Stimulated activated memory B cell treated with anti-CD40 and anti-IgM and Interleukin-4, amounts not matched to agents 10 μg/mL and 1 μg/mL and 100 μg/mL, for 72 hours (primary cell): ENCODE measurements around the gene TP63.
A peak's percentile ranks its signal among the peaks of the same experiment; 100 is the strongest.

Source experiments
- ATAC-seq: fragments of 150-1000 bp; cut with Tn5 transposase; 2 replicates; pipeline ENCODE4 v1.10.0; 2021
- H3K27ac Mint-ChIP-seq: one replicate; pipeline ENCODE4 v1.8.0; 2022; ENCODE audit warnings: mild to moderate bottlenecking, mixed read lengths
- H3K27me3 Mint-ChIP-seq: one replicate; pipeline ENCODE4 v1.8.0; 2022; ENCODE audit warnings: mixed read lengths
- H3K36me3 Mint-ChIP-seq: one replicate; pipeline ENCODE4 v1.8.0; 2022; ENCODE audit warnings: mixed read lengths
- H3K4me1 Mint-ChIP-seq: one replicate; pipeline ENCODE4 v1.8.0; 2022; ENCODE audit warnings: mixed read lengths
- H3K4me3 Mint-ChIP-seq: one replicate; pipeline ENCODE4 v1.8.0; 2022; ENCODE audit warnings: mild to moderate bottlenecking, moderate library complexity, mixed read lengths
- H3K9me3 Mint-ChIP-seq: one replicate; pipeline ENCODE4 v1.8.0; 2022; ENCODE audit warnings: mixed read lengths

TP63 gene

DNA sequence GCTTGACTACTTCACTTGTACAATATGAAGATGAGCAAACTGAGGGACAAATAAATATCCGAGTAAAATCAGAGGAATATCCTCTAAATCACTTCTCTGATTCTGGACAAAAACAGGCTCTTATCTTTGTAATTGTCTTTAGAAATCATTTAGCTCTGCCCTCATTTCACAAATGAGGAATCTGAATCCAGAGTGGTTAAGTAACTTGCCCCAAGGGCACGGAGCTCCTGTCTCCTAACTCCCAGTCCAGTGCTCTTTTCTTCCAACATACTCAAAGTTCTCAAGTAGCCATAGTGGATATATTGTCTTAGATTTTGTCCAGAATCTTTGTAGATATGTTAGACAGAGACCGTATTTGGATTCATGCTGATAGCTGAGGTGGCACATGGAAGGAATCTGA, 156.0 kb downstream of the TP63 start:
- Mint-ChIP-seq H3K27me3 (no peaks in the 10 kb centered on the region), H3K36me3 (no peaks in the 10 kb centered on the region), H3K9me3 (peaks cover 2% of the 10 kb centered on the region), H3K4me3 (no peak overlapping the region), H3K4me1 (peaks cover 5% of the 10 kb centered on the region), H3K27ac (no peak overlapping the region)
- ATAC-seq: no peak

DNA sequence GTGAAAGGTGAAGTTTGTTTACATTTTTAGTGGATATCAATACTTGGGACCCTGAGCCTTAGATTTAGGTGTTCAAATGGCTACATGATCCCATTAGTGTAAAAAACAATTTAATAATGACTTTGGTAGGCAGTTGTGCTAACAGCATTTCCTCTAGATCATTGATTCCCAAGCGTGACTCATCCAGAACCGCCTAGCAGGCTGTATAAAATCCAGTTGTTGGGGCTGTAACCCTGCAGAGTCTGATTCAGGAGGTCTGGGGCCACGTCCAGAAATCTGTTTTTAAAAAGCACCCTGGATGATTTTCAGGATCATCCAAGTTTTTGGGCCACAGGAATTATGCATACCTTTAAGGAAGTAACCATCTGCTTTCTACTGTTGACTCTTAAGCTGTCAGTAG, 156.4 kb downstream of the TP63 start:
- Mint-ChIP-seq H3K4me3 (no peak overlapping the region), H3K9me3 (peaks cover 2% of the 10 kb centered on the region), H3K27ac (no peak overlapping the region), H3K4me1 (peaks cover 5% of the 10 kb centered on the region), H3K36me3 (no peaks in the 10 kb centered on the region), H3K27me3 (no peaks in the 10 kb centered on the region)
- no peak for ATAC-seq

DNA sequence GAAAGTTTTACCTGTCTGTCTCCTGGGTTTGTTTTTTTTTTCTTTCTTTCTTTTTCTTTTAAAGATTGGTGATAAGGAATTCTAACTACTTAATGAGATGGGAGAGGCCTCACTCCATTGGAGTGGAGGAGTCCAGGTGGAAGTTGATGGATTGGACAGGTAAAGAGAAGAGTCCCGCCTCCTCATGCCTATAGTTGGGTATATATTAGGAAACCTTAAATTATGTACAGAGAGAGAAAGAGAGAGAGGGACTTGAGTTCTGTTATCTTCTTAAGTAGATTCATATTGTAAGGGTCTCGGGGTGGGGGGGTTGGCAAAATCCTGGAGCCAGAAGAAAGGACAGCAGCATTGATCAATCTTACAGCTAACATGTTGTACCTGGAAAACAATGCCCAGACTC, 158.2 kb downstream of the TP63 start:
- Mint-ChIP-seq H3K9me3 (no peaks in the 10 kb centered on the region), H3K4me1 (peaks cover 5% of the 10 kb centered on the region), H3K4me3 (no peak overlapping the region), H3K27ac (no peak overlapping the region), H3K36me3 (no peaks in the 10 kb centered on the region), H3K27me3 (no peaks in the 10 kb centered on the region)
- ATAC-seq: no peak

GRCh38 chr3:189790658-189791057, 159.5 kb downstream of the TP63 start:
- Mint-ChIP-seq H3K9me3 (no peaks in the 10 kb centered on the region), H3K4me1 (peaks cover 5% of the 10 kb centered on the region), H3K27ac (no peak overlapping the region), H3K4me3 (no peak overlapping the region), H3K27me3 (no peaks in the 10 kb centered on the region), H3K36me3 (no peaks in the 10 kb centered on the region)
- no peak for ATAC-seq

DNA sequence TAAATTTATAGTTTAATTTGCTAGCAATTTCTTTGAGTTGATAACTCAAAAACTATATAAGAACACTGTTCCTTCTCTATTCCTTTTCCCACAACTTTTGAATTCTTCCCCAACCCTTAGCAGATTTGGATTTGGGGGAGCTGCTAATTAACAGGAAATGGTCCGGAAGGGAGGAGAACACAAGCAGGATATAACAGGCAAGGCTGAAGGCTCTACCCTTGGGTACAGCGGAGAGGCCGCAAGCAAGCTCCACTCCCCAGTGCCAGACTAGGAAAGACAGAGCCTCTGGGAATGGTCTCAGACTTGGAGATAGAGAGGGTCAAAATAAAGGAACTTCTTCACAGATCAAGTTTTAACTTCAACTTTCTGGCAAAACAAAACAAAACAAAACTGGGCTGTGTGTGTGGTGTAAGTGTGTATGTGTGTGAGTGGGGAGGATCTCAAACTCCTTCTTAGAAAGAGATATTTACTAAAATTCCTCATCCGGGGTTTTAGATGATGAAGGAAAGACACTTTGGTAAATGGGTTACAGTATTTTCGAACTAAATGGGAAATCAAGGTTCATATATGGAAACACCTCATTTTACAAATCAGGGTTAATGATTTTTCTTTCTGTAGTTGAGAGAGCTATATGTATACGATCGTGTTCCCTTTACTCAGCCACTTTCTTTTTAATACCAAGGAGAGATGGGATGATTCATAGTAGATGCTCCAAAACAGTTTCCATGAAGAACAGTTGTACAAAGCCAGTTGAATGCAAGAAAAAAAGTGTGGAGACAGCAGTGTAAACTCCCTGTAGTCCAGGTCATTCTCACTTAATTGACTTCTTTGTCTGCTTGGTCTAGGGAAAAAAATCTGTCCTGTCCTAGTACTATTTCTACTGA, 161.1 kb downstream of the TP63 start:
- Mint-ChIP-seq H3K4me1 (peaks cover 5% of the 10 kb centered on the region), H3K36me3 (no peaks in the 10 kb centered on the region), H3K9me3 (no peaks in the 10 kb centered on the region), H3K27me3 (no peaks in the 10 kb centered on the region), H3K27ac (no peak overlapping the region), H3K4me3 (no peak overlapping the region)
- no peak for ATAC-seq

DNA sequence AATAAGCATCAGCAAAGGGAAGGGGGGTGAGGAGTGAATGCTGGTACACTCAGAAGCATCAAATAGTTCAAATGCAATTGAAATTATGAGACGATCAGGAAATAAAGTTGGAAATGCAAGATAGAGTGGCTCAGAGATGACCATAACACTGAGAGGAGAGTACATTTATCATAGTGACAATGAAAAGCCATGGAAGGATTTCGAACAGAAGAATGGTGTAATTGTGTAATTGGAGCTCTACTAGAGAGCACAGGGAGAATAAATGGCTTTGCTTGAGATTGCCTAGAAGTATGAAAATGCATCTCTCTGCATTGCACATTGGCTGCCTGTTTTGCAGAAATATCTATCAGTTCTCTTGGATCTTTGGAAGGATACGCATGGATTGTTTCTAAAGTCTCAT, 163.3 kb downstream of the TP63 start:
- peaks cover 5% of the 10 kb centered on the region for H3K4me1 Mint-ChIP-seq
- H3K36me3 Mint-ChIP-seq: no peaks in the 10 kb centered on the region
- no peaks in the 10 kb centered on the region for H3K27me3 Mint-ChIP-seq
- H3K4me3 Mint-ChIP-seq: no peak overlapping the region
- no peak overlapping the region for H3K27ac Mint-ChIP-seq
- ATAC-seq: no peak
- H3K9me3 Mint-ChIP-seq: no peaks in the 10 kb centered on the region

GRCh38 chr3:189797103-189797750, 166.0 kb downstream of the TP63 start:
- H3K4me1 Mint-ChIP-seq: no peaks in the 10 kb centered on the region
- no peaks in the 10 kb centered on the region for H3K9me3 Mint-ChIP-seq
- no peaks in the 10 kb centered on the region for H3K27me3 Mint-ChIP-seq
- ATAC-seq: no peak
- no peaks in the 10 kb centered on the region for H3K36me3 Mint-ChIP-seq
- H3K4me3 Mint-ChIP-seq: no peak overlapping the region
- H3K27ac Mint-ChIP-seq: no peak overlapping the region

GRCh38 chr3:189799366-189799765, 168.2 kb downstream of the TP63 start:
- no peak for ATAC-seq
- H3K27me3 Mint-ChIP-seq: no peaks in the 10 kb centered on the region
- no peaks in the 10 kb centered on the region for H3K36me3 Mint-ChIP-seq
- H3K4me1 Mint-ChIP-seq: no peaks in the 10 kb centered on the region
- H3K9me3 Mint-ChIP-seq: no peaks in the 10 kb centered on the region
- H3K27ac Mint-ChIP-seq: no peak overlapping the region
- no peak overlapping the region for H3K4me3 Mint-ChIP-seq

- no peaks in the 10 kb centered on the region for H3K4me1 Mint-ChIP-seq
- no peaks in the 10 kb centered on the region for H3K36me3 Mint-ChIP-seq
- no peaks in the 10 kb centered on the region for H3K9me3 Mint-ChIP-seq
- H3K27ac Mint-ChIP-seq: no peak overlapping the region
- no peaks in the 10 kb centered on the region for H3K27me3 Mint-ChIP-seq
- H3K4me3 Mint-ChIP-seq: no peak overlapping the region
- no peak for ATAC-seq
These were observed 169.2 kb downstream of the TP63 start for GRCh38 chr3:189800436-189800835.

- H3K36me3 Mint-ChIP-seq: no peaks in the 10 kb centered on the region
- no peak overlapping the region for H3K4me3 Mint-ChIP-seq
- no peak for ATAC-seq
- no peak overlapping the region for H3K27ac Mint-ChIP-seq
- H3K9me3 Mint-ChIP-seq: no peaks in the 10 kb centered on the region
- no peaks in the 10 kb centered on the region for H3K27me3 Mint-ChIP-seq
- H3K4me1 Mint-ChIP-seq: no peaks in the 10 kb centered on the region
These were observed 172.1 kb downstream of the TP63 start for GRCh38 chr3:189803254-189803653.

- Mint-ChIP-seq H3K4me1 (no peaks in the 10 kb centered on the region), H3K27ac (no peak overlapping the region), H3K9me3 (no peaks in the 10 kb centered on the region), H3K36me3 (no peaks in the 10 kb centered on the region), H3K27me3 (no peaks in the 10 kb centered on the region), H3K4me3 (no peak overlapping the region)
- ATAC-seq: peak; percentile 9
These were observed 174.3 kb downstream of the TP63 start for GRCh38 chr3:189805375-189806067.

DNA sequence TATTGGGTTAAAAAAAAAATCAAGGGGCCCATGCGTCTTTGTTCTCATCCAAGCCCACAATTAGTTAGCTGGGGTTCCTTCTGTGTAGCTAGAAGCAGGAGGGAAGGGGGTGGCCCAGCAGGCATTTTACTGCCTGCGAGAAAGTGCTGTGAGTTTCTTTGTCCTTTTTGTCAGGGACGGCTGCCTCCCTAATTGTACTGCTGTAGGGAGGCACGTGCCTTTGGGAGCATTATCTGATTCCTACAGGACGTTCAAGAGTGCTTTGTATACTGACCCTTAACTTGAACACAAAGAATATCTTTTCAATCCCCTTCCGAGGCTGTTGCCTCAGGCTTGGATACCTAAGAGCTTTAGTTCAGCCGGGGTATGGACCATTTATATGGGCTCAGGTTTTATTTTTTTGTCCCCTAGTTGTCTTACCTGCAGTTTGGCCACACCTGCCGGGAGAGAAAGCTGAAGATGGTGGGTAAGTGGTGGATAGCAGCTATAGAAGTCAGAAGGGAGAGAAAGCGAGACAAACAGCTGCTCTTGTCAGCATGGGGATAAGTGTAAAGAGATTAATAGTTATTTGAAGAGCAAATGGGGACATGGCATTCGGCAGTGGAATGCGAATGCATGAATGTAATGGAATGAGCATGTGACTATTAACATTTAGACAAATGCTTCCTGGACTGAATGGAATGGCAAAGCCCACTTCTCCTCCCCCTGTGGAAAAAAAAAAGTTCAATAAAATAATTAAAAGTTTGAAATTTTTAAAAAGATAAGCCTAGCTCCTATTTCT, 175.2 kb downstream of the TP63 start:
- no peak for ATAC-seq
- Mint-ChIP-seq H3K27ac (no peak overlapping the region), H3K9me3 (no peaks in the 10 kb centered on the region), H3K36me3 (no peaks in the 10 kb centered on the region), H3K4me1 (no peaks in the 10 kb centered on the region), H3K4me3 (no peak overlapping the region), H3K27me3 (no peaks in the 10 kb centered on the region)

DNA sequence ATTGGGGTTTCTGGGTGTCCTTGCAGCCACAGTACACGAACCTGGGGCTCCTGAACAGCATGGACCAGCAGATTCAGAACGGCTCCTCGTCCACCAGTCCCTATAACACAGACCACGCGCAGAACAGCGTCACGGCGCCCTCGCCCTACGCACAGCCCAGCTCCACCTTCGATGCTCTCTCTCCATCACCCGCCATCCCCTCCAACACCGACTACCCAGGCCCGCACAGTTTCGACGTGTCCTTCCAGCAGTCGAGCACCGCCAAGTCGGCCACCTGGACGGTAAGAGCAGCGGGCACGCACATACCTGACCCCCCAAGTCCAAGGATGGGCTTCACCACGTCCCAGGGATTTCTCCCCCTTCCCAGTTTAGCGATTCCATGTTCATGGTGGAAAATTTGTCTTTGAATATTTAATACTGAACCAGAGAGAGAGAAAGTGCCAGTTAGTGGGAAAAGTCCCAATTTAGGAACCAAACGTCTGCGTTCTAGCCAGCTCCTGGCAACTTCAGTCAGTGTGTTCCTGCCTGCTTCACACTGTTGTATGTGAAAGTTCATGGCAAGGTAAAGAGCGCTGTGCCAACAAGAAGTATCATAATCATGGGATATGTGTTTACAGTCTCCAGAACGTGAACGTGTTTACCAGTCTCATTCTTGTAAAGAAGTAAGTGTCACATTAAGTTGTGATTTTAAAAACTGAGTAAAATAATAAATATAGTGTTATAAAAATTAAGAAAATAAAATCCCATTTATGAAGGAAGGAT, 177.2 kb downstream of the TP63 start:
- Mint-ChIP-seq H3K4me3 (no peak overlapping the region), H3K36me3 (no peaks in the 10 kb centered on the region), H3K4me1 (no peaks in the 10 kb centered on the region), H3K27ac (no peak overlapping the region), H3K9me3 (no peaks in the 10 kb centered on the region), H3K27me3 (no peaks in the 10 kb centered on the region)
- no peak for ATAC-seq

- ATAC-seq: no peak
- Mint-ChIP-seq H3K36me3 (no peaks in the 10 kb centered on the region), H3K4me1 (no peaks in the 10 kb centered on the region), H3K4me3 (no peak overlapping the region), H3K9me3 (no peaks in the 10 kb centered on the region), H3K27ac (no peak overlapping the region), H3K27me3 (no peaks in the 10 kb centered on the region)
These were observed 178.4 kb downstream of the TP63 start for GRCh38 chr3:189809583-189809982.
